GM12865 (cell line): Measurements from ENCODE around the gene LDLR.
"Not testable (repeated sequence)": the region's sequence is repeated elsewhere in the genome, so short reads cannot be mapped to it uniquely, and the experiment has no call there.

Experiments
- DNase-seq: peaks from one replicate; pipeline ENCODE4 v3.0.0; 2010; ENCODE audit warnings: low read depth
- H3K4me3 ChIP-seq: 2 replicates; pipeline ENCODE4 v1.5.1; 2011; ENCODE audit warnings: mild to moderate bottlenecking, low read depth, low read length, control low read depth
- CTCF ChIP-seq: IDR thresholded peaks from 2 replicates; pipeline ENCODE4 v1.5.1; 2011; ENCODE audit warnings: low read length, control low read depth, low read depth, inconsistent platforms; ENCODE audit not compliant: insufficient read depth; ENCODE audit errors: missing control alignments

Gene LDLR

GRCh38 chr19:11130824-11131455 is 41.7 kb downstream of the LDLR start:
- TF ChIP-seq CTCF = peak; percentile 91
- peak; percentile 74 for DNase-seq
- no peak overlapping the region for H3K4me3 ChIP-seq

- no peak for TF ChIP-seq CTCF
- DNase-seq = no peak
- no peak overlapping the region for H3K4me3 ChIP-seq
Observed at GRCh38 chr19:11131471-11131870, 42.2 kb downstream of the LDLR start.

GRCh38 chr19:11136400-11137101 is 47.3 kb downstream of the LDLR start:
- H3K4me3 ChIP-seq = no peak overlapping the region
- no peak for TF ChIP-seq CTCF
- DNase-seq = no peak

GRCh38 chr19:11137542-11138384 is 48.5 kb downstream of the LDLR start:
- peak; percentile 76 for DNase-seq
- peak; percentile 79 for TF ChIP-seq CTCF
- H3K4me3 ChIP-seq = peak overlapping the region; percentile 56

- no peak overlapping the region for H3K4me3 ChIP-seq
- no peak for TF ChIP-seq CTCF
- no peak for DNase-seq
Observed at GRCh38 chr19:11138601-11139300, 49.5 kb downstream of the LDLR start.

GRCh38 chr19:11140023-11140538 is 50.8 kb downstream of the LDLR start:
- DNase-seq, H3K4me3 ChIP-seq: not testable (repeated sequence)
